ENCODE results near the gene RMI2.

The RMI2 gene

DNA sequence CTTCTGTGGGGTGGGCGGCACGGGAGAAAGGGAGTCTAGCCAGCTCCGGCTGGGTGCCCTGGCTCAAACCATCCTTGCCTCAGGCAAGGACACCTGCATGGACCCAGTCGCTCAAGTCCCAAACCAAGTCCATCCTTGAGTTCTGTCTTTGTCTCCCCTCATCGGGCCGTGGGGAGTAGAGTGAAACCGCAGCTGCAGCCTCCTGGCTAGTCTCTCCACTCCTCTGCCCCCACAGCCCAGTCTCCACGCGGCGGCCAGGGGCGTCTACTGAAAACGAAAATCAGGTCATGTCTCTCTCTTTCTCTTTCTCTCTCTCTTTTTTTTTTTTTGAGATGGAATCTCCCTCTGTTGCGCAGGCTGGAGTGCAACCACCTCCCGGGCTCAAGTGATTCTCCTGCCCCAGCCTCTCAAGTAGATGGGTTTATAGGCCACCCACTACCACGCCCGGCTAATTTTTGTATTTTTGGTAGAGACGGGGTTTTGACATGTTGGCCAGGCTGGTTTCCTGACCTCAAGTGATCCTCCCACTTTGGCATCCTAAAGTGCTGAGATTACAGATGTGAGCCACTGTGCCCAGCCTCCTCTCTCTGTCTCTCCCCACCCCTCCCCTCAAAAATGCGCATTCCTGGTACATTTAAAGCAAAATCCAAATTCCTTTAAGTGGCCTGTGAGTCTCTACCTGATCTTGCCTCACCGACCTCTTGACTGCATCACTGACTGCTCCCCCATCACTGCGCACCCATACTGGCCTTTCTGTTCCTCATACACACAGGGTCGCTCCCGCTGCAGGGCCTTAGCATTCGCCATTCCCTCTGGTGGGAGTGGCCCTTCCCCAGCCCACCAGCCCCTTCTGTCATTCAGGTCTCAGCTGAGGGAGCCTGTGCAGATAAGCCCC lies 17.7 kb upstream of the RMI2 start (continued):
- TF ChIP-seq KLF1 (tag by site-specific recombination; IDR thresholded peaks at IDR 0.05) (no peak), ZNF629 (tag by site-specific recombination; IDR thresholded peaks at IDR 0.05) (no peak), ZNF24 (tag by site-specific recombination; IDR thresholded peaks at IDR 0.05) (no peak), ZNF10 (tag by site-specific recombination; IDR thresholded peaks at IDR 0.05) (no peak)
- TF ChIP-seq, protein P1, sequence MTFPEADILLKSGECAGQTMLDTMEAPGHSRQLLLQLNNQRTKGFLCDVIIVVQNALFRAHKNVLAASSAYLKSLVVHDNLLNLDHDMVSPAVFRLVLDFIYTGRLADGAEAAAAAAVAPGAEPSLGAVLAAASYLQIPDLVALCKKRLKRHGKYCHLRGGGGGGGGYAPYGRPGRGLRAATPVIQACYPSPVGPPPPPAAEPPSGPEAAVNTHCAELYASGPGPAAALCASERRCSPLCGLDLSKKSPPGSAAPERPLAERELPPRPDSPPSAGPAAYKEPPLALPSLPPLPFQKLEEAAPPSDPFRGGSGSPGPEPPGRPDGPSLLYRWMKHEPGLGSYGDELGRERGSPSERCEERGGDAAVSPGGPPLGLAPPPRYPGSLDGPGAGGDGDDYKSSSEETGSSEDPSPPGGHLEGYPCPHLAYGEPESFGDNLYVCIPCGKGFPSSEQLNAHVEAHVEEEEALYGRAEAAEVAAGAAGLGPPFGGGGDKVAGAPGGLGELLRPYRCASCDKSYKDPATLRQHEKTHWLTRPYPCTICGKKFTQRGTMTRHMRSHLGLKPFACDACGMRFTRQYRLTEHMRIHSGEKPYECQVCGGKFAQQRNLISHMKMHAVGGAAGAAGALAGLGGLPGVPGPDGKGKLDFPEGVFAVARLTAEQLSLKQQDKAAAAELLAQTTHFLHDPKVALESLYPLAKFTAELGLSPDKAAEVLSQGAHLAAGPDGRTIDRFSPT (tag by site-specific recombination; IDR thresholded peaks at IDR 0.05), result no peak
- TF ChIP-seq, protein P2, sequence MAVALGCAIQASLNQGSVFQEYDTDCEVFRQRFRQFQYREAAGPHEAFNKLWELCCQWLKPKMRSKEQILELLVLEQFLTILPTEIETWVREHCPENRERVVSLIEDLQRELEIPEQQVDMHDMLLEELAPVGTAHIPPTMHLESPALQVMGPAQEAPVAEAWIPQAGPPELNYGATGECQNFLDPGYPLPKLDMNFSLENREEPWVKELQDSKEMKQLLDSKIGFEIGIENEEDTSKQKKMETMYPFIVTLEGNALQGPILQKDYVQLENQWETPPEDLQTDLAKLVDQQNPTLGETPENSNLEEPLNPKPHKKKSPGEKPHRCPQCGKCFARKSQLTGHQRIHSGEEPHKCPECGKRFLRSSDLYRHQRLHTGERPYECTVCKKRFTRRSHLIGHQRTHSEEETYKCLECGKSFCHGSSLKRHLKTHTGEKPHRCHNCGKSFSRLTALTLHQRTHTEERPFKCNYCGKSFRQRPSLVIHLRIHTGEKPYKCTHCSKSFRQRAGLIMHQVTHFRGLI (tag by site-specific recombination; IDR thresholded peaks at IDR 0.05), result no peak

DNA sequence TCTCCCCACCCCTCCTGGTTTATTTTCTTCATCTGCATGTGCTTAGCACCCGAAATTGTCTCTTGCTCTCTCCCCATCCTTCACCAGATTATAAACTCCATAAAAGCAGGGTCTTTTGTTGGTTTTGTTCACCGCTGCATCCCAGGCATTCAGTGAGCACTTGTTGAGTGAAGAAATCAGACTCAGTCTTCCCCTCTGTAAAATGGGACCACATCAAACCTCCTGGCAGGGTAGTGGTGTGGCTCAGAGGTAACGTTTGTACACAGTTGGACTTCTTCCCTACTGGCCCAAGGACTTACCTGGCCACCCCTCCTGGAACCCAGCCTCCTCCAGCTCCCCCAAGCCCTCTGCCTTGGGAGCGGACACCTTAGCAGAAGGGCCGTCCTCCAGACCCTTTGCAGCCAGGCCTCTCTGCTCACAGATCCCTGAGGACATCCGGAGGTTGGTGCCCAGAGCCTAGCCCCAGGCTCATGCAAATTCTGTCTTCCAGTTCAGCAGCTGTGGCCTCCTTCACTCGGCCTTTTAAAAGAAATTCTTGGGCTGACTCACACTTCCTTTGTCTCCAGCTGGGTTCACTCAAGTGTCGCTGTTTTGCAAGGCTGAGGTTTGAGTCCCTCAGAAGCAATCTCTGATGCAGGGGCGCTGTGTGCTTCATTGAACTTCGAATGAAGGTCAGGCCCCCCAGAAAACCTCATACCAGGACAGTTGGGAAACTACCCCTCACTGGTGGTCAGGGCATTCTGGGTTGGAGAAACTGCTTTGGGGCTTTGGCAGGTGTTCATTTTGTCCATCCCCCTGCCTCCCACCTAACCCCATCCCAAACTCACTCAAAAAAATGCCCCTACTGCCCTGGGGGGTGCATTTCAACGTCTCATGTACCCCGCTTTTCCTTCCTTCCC lies 16.8 kb upstream of the RMI2 start:
- no peaks in the 10 kb centered on the region for H3K9me3 ChIP-seq (ENCODE audit: control insufficient read depth, insufficient read depth, low read depth, low read length)
- H3K36me3 ChIP-seq (ENCODE audit: control insufficient read depth in 2 of 2, insufficient read depth in 1 of 2, low read length in 2 of 2), result no peaks in the 10 kb centered on the region
- POLR2A ChIA-PET, result interaction anchor here (0.9 to 2.8 kb wide), 2 partner anchors 18 to 73 kb away, joined by 8 to 16 read pairs; partner anchors contain the start of gene SOCS1
- H3K4me3 ChIP-seq (ENCODE audit: low read depth, low read length), result no peak overlapping the region
- TF ChIP-seq SCRT1 (tag by site-specific recombination; IDR thresholded peaks at IDR 0.05; ENCODE audit: borderline replicate concordance), result no peak
- TF ChIP-seq ZIC2 (tag by site-specific recombination; IDR thresholded peaks at IDR 0.05), result peak; percentile 29; the same call in 1 of the 2 replicates
- peak; percentile 41; the same call in 1 of the 2 replicates for TF ChIP-seq SCRT2 (tag by site-specific recombination; IDR thresholded peaks at IDR 0.05)
- H3K27ac ChIP-seq (ENCODE audit: extremely low read depth, low read depth, low read length), result no peak overlapping the region
- CTCF ChIA-PET, result no interaction called here
- no peaks in the 10 kb centered on the region for H3K4me1 ChIP-seq (ENCODE audit: control insufficient read depth, insufficient read depth, low read length)

DNA sequence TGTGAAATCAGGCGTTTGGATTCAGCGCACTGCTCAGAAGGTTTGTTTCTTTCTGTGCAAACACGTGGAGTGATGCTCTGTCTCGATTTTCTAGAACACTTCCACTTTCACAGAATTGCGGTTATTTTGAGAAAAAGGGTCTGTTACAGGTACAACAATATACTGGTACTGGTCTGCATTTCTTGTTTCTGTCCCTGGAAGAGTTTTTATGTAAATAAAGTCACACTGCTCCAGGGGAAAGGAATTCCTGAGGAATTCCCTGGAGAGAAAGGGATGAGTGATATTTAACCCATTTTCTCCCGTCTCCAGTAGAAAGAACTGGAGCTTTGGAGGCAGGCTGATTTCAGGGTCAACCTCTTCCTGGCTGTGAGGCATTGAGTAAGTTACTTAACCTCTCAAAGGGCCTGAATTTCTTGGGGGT lies 16.2 kb upstream of the RMI2 start:
- no peaks in the 10 kb centered on the region for H3K36me3 ChIP-seq (ENCODE audit: control insufficient read depth in 2 of 2, insufficient read depth in 1 of 2, low read length in 2 of 2)
- TF ChIP-seq SCRT2 (tag by site-specific recombination; IDR thresholded peaks at IDR 0.05), result no peak
- TF ChIP-seq, protein P3, sequence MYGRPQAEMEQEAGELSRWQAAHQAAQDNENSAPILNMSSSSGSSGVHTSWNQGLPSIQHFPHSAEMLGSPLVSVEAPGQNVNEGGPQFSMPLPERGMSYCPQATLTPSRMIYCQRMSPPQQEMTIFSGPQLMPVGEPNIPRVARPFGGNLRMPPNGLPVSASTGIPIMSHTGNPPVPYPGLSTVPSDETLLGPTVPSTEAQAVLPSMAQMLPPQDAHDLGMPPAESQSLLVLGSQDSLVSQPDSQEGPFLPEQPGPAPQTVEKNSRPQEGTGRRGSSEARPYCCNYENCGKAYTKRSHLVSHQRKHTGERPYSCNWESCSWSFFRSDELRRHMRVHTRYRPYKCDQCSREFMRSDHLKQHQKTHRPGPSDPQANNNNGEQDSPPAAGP (tag by site-specific recombination; IDR thresholded peaks at IDR 0.05), result no peak
- TF ChIP-seq, protein P4, sequence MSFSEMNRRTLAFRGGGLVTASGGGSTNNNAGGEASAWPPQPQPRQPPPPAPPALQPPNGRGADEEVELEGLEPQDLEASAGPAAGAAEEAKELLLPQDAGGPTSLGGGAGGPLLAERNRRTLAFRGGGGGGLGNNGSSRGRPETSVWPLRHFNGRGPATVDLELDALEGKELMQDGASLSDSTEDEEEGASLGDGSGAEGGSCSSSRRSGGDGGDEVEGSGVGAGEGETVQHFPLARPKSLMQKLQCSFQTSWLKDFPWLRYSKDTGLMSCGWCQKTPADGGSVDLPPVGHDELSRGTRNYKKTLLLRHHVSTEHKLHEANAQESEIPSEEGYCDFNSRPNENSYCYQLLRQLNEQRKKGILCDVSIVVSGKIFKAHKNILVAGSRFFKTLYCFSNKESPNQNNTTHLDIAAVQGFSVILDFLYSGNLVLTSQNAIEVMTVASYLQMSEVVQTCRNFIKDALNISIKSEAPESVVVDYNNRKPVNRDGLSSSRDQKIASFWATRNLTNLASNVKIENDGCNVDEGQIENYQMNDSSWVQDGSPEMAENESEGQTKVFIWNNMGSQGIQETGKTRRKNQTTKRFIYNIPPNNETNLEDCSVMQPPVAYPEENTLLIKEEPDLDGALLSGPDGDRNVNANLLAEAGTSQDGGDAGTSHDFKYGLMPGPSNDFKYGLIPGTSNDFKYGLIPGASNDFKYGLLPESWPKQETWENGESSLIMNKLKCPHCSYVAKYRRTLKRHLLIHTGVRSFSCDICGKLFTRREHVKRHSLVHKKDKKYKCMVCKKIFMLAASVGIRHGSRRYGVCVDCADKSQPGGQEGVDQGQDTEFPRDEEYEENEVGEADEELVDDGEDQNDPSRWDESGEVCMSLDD (tag by site-specific recombination; IDR thresholded peaks at IDR 0.05), result no peak
- TF ChIP-seq ZBTB21 (tag by site-specific recombination; IDR thresholded peaks at IDR 0.05), result no peak
- no peak for TF ChIP-seq ZNF830 (tag by site-specific recombination; IDR thresholded peaks at IDR 0.05; ENCODE audit: low read depth)
- peak; percentile 60 for TF ChIP-seq PRDM1 (tag by site-specific recombination; IDR thresholded peaks at IDR 0.05)
- no peak overlapping the region for H3K27ac ChIP-seq (ENCODE audit: extremely low read depth, low read depth, low read length)
- H3K4me1 ChIP-seq (ENCODE audit: control insufficient read depth, insufficient read depth, low read length), result no peaks in the 10 kb centered on the region
- ChIA-PET CTCF (no interaction called here), POLR2A (interaction anchor here (0.9 to 2.8 kb wide), 2 partner anchors 17 to 73 kb away, joined by 8 to 16 read pairs; partner anchors contain the start of gene SOCS1)
- H3K4me3 ChIP-seq (ENCODE audit: low read depth, low read length), result no peak overlapping the region
- H3K9me3 ChIP-seq (ENCODE audit: control insufficient read depth, insufficient read depth, low read depth, low read length), result no peaks in the 10 kb centered on the region
